Measurements from ENCODE around the gene DLG2. TPM values are rescaled to one million over a fixed set of nuclear protein-coding genes. Genes with fewer than 3 reads are reported as not detected.

The DLG2 gene
- total and polyA plus RNA-seq, 7 donors: 0.60 to 25.8 (median 9.7) TPM; not detected in 1

DNA sequence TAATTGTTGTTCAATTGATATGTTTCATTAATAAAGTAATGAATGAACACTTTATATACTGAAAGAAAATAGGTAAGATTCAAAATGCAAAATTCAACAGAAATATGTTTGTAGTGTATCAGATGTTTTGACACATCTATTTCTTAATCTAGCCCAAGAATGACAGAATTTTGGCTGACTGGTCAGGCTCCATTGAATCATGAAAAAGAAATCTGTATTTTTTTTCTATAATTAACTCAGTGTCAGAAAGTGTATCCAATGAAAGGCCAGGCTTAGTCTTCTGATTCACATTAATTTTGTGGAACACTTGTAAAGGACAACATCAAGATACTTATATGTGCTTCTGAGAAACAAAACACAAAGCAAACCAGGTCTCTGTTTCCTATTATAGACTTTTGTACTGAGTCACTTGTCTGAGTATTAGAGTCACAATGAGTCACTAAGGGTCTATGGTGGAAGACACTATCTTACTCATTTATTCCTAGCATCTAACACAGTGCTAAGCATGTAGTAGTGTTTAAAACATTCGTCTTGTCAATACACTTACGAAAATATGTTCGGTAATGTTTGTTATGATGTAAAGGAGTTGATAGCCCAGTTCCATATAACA, 2043.3 kb downstream of the DLG2 start:
- Histone ChIP-seq H3K9me3 (no peaks in the 10 kb centered on the region), H3K36me3 (no peaks in the 10 kb centered on the region), H3K27me3 (no peaks in the 10 kb centered on the region), H3K4me1 (no peaks in the 10 kb centered on the region), H3K4me3 (no peak overlapping the region), H3K27ac (no peak overlapping the region)
- DNase-seq: no peak
- intact Hi-C loops (cut with DNase I): no loop called here
- no peak for TF ChIP-seq POLR2AphosphoS5 (IDR thresholded peaks at IDR 0.05)
- no peak for TF ChIP-seq EP300 (IDR thresholded peaks at IDR 0.05)
- TF ChIP-seq, protein P1, sequence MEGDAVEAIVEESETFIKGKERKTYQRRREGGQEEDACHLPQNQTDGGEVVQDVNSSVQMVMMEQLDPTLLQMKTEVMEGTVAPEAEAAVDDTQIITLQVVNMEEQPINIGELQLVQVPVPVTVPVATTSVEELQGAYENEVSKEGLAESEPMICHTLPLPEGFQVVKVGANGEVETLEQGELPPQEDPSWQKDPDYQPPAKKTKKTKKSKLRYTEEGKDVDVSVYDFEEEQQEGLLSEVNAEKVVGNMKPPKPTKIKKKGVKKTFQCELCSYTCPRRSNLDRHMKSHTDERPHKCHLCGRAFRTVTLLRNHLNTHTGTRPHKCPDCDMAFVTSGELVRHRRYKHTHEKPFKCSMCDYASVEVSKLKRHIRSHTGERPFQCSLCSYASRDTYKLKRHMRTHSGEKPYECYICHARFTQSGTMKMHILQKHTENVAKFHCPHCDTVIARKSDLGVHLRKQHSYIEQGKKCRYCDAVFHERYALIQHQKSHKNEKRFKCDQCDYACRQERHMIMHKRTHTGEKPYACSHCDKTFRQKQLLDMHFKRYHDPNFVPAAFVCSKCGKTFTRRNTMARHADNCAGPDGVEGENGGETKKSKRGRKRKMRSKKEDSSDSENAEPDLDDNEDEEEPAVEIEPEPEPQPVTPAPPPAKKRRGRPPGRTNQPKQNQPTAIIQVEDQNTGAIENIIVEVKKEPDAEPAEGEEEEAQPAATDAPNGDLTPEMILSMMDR (IDR thresholded peaks at IDR 0.05): no peak
- WGBS, 2 donors: 87 to 92% methylated on average over 3 of the region's 3 CpGs

DNA sequence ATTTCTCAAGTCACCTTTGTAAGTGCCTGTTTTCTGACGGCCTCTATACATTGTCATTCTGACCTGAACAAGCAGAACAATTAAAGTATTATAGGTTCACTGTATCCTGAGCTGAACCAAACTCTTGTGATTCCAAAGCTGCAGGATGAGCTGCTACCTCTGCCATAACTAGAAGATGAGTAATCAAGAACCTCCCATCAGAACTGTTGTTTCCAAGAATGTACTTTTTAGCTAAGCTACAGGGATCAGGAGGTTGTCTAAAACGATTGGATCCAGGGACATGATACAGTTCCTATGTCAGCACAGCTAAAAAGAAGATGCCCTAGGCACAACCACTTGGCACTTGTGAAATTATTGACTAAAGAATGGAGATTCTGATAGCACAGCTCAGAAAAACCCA, 2052.6 kb downstream of the DLG2 start:
- intact Hi-C loops (cut with DNase I): no loop called here

DNA sequence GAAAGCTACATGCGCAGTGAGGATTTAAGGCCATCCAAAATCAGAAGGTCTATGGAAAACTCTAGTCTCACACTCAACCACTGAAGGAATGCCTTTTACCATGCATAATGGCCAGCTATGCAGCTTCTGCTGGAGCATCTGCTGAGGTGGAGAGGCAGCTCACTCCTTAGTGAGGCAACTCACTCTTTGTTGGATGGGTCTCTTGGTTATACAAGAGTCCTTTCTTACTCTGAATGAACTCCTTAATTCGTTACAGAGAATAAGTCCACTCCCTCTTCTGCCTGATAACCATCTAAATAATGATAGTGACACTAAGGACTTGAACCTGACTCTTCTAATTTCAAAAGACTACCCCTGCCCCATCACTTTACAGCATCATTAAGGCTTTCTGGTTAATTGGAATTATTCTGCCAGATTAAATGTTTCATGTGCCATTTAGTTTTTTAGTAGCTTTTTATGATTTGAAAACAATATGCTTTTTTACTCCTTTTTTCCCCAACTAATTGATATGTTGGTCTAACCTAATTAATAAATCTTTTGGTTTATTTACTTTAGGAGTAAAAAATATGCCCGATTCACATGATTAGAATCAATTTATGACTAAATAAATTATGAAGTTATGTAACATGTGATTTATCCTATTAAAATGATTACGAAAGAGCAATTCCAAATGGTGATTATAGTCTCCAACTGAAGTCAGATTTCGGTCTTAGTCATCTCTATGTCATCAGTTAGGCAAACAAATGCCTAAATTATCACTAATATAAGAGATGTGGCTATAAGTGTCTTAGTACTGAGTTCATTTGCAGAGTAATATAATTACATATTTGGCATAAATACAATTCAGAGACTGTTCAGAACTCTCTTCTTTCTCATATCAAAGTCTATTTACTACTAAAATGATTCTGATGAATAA, 2054.3 kb downstream of the DLG2 start:
- no peak for TF ChIP-seq POLR2A (IDR thresholded peaks at IDR 0.05)
- no peak for TF ChIP-seq POLR2AphosphoS5 (IDR thresholded peaks at IDR 0.05)
- TF ChIP-seq, protein P1 (IDR thresholded peaks at IDR 0.05): no peak
- TF ChIP-seq EP300 (IDR thresholded peaks at IDR 0.05): no peak
- WGBS, 2 donors: 67 to 84% methylated on average over 5 of the region's 5 CpGs
- intact Hi-C loops (cut with DNase I): no loop called here
- no peak for DNase-seq
- H3K36me3 ChIP-seq: no peaks in the 10 kb centered on the region
- no peaks in the 10 kb centered on the region for H3K9me3 ChIP-seq
- H3K27me3 ChIP-seq: no peaks in the 10 kb centered on the region
- no peak overlapping the region for H3K27ac ChIP-seq
- no peaks in the 10 kb centered on the region for H3K4me1 ChIP-seq
- H3K4me3 ChIP-seq: no peak overlapping the region

More for the DNA sequence above, 2052.6 kb downstream of the DLG2 start:
- 68 to 76% methylated on average over 2 of the region's 2 CpGs for WGBS, 2 donors
- Histone ChIP-seq H3K27me3 (no peaks in the 10 kb centered on the region), H3K27ac (no peak overlapping the region), H3K4me3 (no peak overlapping the region), H3K36me3 (no peaks in the 10 kb centered on the region), H3K4me1 (no peaks in the 10 kb centered on the region), H3K9me3 (no peaks in the 10 kb centered on the region)
- no peak for TF ChIP-seq POLR2AphosphoS5 (IDR thresholded peaks at IDR 0.05)
- no peak for TF ChIP-seq EP300 (IDR thresholded peaks at IDR 0.05)
- no peak for TF ChIP-seq POLR2A (IDR thresholded peaks at IDR 0.05)
- TF ChIP-seq, protein P1 (IDR thresholded peaks at IDR 0.05): no peak
- DNase-seq: no peak

DNA sequence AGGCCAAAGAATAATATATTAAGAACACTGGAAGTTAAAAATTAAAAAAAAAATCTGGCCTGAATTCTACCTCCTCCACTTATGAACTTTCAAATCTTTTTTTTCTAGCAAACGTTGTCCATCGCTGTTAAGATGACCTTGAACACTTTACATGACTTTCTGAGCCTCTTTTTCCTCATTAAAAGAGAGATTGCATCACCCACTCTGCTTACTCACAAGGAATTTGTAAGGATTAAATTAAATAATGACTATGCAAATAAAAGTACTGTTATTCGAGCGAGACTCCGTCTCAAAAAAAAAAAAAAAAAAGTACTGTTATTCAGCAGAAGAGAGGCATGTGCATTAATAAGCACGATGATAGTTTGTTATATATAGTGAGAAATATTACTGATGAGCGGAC, 2055.8 kb downstream of the DLG2 start:
- intact Hi-C loops (cut with DNase I): no loop called here
- Histone ChIP-seq H3K27me3 (no peaks in the 10 kb centered on the region), H3K4me1 (no peaks in the 10 kb centered on the region), H3K27ac (no peak overlapping the region), H3K9me3 (no peaks in the 10 kb centered on the region), H3K4me3 (no peak overlapping the region), H3K36me3 (no peaks in the 10 kb centered on the region)
- DNase-seq: no peak
- WGBS, 2 donors: 70 to 74% methylated on average over 7 of the region's 7 CpGs
- no peak for TF ChIP-seq POLR2A (IDR thresholded peaks at IDR 0.05)
- no peak for TF ChIP-seq EP300 (IDR thresholded peaks at IDR 0.05)
- no peak for TF ChIP-seq POLR2AphosphoS5 (IDR thresholded peaks at IDR 0.05)
- TF ChIP-seq, protein P1 (IDR thresholded peaks at IDR 0.05): no peak

Measured in sigmoid colon (tissue), 7 donors.